ENCODE data around the gene CPA1.

DNA sequence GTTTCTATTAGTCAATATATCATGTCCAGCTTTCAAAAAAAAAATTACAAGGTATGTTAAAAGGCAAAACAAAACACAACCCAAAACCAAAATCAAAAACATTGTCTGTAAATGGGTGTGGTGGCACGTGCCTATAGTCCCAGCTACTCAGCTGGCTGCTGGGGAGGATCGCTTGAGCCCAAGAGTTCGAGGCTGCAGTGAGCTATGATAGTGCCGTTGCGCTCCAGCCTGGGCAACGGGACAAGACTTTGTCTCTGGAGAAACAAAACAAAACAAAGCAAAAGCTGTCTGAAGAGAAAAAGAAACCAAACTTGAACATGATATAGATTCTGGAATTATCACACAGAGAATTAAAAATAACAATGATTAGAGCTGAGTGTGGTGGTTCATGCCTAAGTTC, 46.0 kb upstream of the CPA1 start:
- TF ChIP-seq TBL1XR1 (IDR thresholded peaks at IDR 0.05; ENCODE audit: low read depth, low read length) (no peak), FOXK2 (IDR thresholded peaks at IDR 0.05) (no peak), POLR2A (IDR thresholded peaks at IDR 0.05; ENCODE audit: low read depth, low read length) (no peak), ZNF274 (IDR thresholded peaks at IDR 0.05; ENCODE audit: insufficient read depth, insufficient read length) (no peak), POLR2AphosphoS5 (IDR thresholded peaks at IDR 0.05; ENCODE audit: low read length) (no peak), GABPA (IDR thresholded peaks at IDR 0.05; ENCODE audit: low read depth) (no peak), PAX8 (IDR thresholded peaks at IDR 0.05) (no peak), GATAD2B (conservative IDR thresholded peaks at IDR 0.05; ENCODE audit: low read depth) (no peak), ZNF622 (IDR thresholded peaks at IDR 0.05) (no peak), EZH2 (IDR thresholded peaks at IDR 0.05; ENCODE audit: borderline replicate concordance, control insufficient read depth, low read depth, low read length) (no peak)
- TF ChIP-seq, protein P1, sequence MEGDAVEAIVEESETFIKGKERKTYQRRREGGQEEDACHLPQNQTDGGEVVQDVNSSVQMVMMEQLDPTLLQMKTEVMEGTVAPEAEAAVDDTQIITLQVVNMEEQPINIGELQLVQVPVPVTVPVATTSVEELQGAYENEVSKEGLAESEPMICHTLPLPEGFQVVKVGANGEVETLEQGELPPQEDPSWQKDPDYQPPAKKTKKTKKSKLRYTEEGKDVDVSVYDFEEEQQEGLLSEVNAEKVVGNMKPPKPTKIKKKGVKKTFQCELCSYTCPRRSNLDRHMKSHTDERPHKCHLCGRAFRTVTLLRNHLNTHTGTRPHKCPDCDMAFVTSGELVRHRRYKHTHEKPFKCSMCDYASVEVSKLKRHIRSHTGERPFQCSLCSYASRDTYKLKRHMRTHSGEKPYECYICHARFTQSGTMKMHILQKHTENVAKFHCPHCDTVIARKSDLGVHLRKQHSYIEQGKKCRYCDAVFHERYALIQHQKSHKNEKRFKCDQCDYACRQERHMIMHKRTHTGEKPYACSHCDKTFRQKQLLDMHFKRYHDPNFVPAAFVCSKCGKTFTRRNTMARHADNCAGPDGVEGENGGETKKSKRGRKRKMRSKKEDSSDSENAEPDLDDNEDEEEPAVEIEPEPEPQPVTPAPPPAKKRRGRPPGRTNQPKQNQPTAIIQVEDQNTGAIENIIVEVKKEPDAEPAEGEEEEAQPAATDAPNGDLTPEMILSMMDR (IDR thresholded peaks at IDR 0.05 in 2 of 3, conservative IDR thresholded peaks at IDR 0.05 in 1 of 3; ENCODE audit: control insufficient read depth in 2 of 3, extremely low read depth in 1 of 3, insufficient read depth in 1 of 3, low read depth in 3 of 3, low read length in 3 of 3) = no peak
- TF ChIP-seq, protein P2, sequence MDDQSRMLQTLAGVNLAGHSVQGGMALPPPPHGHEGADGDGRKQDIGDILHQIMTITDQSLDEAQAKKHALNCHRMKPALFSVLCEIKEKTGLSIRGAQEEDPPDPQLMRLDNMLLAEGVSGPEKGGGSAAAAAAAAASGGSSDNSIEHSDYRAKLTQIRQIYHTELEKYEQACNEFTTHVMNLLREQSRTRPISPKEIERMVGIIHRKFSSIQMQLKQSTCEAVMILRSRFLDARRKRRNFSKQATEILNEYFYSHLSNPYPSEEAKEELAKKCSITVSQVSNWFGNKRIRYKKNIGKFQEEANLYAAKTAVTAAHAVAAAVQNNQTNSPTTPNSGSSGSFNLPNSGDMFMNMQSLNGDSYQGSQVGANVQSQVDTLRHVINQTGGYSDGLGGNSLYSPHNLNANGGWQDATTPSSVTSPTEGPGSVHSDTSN (IDR thresholded peaks at IDR 0.05; ENCODE audit: insufficient replicate concordance, low read depth, low read length) = no peak
- TF ChIP-seq, protein P3, sequence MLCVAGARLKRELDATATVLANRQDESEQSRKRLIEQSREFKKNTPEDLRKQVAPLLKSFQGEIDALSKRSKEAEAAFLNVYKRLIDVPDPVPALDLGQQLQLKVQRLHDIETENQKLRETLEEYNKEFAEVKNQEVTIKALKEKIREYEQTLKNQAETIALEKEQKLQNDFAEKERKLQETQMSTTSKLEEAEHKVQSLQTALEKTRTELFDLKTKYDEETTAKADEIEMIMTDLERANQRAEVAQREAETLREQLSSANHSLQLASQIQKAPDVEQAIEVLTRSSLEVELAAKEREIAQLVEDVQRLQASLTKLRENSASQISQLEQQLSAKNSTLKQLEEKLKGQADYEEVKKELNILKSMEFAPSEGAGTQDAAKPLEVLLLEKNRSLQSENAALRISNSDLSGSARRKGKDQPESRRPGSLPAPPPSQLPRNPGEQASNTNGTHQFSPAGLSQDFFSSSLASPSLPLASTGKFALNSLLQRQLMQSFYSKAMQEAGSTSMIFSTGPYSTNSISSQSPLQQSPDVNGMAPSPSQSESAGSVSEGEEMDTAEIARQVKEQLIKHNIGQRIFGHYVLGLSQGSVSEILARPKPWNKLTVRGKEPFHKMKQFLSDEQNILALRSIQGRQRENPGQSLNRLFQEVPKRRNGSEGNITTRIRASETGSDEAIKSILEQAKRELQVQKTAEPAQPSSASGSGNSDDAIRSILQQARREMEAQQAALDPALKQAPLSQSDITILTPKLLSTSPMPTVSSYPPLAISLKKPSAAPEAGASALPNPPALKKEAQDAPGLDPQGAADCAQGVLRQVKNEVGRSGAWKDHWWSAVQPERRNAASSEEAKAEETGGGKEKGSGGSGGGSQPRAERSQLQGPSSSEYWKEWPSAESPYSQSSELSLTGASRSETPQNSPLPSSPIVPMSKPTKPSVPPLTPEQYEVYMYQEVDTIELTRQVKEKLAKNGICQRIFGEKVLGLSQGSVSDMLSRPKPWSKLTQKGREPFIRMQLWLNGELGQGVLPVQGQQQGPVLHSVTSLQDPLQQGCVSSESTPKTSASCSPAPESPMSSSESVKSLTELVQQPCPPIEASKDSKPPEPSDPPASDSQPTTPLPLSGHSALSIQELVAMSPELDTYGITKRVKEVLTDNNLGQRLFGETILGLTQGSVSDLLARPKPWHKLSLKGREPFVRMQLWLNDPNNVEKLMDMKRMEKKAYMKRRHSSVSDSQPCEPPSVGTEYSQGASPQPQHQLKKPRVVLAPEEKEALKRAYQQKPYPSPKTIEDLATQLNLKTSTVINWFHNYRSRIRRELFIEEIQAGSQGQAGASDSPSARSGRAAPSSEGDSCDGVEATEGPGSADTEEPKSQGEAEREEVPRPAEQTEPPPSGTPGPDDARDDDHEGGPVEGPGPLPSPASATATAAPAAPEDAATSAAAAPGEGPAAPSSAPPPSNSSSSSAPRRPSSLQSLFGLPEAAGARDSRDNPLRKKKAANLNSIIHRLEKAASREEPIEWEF (IDR thresholded peaks at IDR 0.05; ENCODE audit: insufficient replicate concordance, low read depth, low read length) = no peak
- TF ChIP-seq, protein P4, sequence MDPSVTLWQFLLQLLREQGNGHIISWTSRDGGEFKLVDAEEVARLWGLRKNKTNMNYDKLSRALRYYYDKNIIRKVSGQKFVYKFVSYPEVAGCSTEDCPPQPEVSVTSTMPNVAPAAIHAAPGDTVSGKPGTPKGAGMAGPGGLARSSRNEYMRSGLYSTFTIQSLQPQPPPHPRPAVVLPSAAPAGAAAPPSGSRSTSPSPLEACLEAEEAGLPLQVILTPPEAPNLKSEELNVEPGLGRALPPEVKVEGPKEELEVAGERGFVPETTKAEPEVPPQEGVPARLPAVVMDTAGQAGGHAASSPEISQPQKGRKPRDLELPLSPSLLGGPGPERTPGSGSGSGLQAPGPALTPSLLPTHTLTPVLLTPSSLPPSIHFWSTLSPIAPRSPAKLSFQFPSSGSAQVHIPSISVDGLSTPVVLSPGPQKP (IDR thresholded peaks at IDR 0.05; ENCODE audit: low read depth, low read length) = no peak
